B cell (primary cell): Measurements from ENCODE around the gene MARCHF10. TPM values are rescaled to one million over a fixed set of nuclear protein-coding genes. Genes with fewer than 3 reads are reported as not detected.

Source experiments
- ATAC-seq: fragments of 200-7000 bp; cut with Tn5 transposase; one replicate; pipeline ENCODE4 v1.10.0; 2021; ENCODE audit warnings: low read depth, mild to moderate bottlenecking, moderate number of reproducible peaks, moderate library complexity
- CTCF ChIA-PET: fragments of 350-600 bp; sonication (Branson Sonifier 250); formaldehyde crosslinking; loops from one replicate; lab custom pipeline; 2021; ENCODE audit warnings: antibody characterized with exemption, inconsistent platforms; lab: Charles Lee
- POLR2A ChIA-PET: fragments of 350-600 bp; sonication (Branson Sonifier 250); formaldehyde crosslinking; loops from one replicate; lab custom pipeline; 2021; ENCODE audit warnings: antibody characterized with exemption; lab: Charles Lee
- DNase-seq: peaks from one replicate; pipeline ENCODE4 v3.0.0; 2013
- H2AFZ ChIP-seq: 2 replicates; pipeline ENCODE4 v1.6.1; 2012; ENCODE audit warnings: mild to moderate bottlenecking, low read depth, low read length; ENCODE audit not compliant: insufficient read depth, poor library complexity, severe bottlenecking
- H3K27ac ChIP-seq, 2 donors: 1 replicate in 1 of 2; 2 replicates in 1 of 2; pipeline ENCODE4 v1.5.1; 2012 to 2013; ENCODE audit warnings: low read length in 2 of 2, mild to moderate bottlenecking in 2 of 2, moderate library complexity in 1 of 2
- H3K27me3 ChIP-seq, 4 experiments: fragments of 200-600 bp in 1 of 4; sonication (generic) in 1 of 4; replicated peaks in 1 of 4; 1 replicate in 2 of 4; 2 replicates in 2 of 4; pipeline versions ENCODE4 v1.6.1 to v1.7.0; 2013 to 2016; ENCODE audit warnings: low read length in 3 of 4, mild to moderate bottlenecking in 2 of 4, mixed read lengths in 1 of 4, moderate library complexity in 1 of 4; ENCODE audit not compliant: insufficient read depth in 4 of 4, control insufficient read depth in 3 of 4; ENCODE audit errors: control extremely low read depth in 1 of 4
- H3K36me3 ChIP-seq, 2 experiments: replicated peaks in 1 of 2; 1 replicate in 1 of 2; 2 replicates in 1 of 2; pipeline versions ENCODE4 v1.6.1 to v1.7.1; 2013; ENCODE audit warnings: low read length in 1 of 2; ENCODE audit not compliant: insufficient read depth in 2 of 2, control insufficient read depth in 1 of 2; ENCODE audit errors: control extremely low read depth in 1 of 2, extremely low read depth in 1 of 2
- H3K4me1 ChIP-seq, 2 donors: fragments of 200-600 bp in 1 of 2; sonication (generic) in 1 of 2; 1 replicate in 1 of 2; 2 replicates in 1 of 2; pipeline versions ENCODE4 v1.5.1 to v1.6.1; 2013 to 2017; ENCODE audit warnings: low read length in 2 of 2; ENCODE audit not compliant: control insufficient read depth in 2 of 2, insufficient read depth in 2 of 2
- H3K4me2 ChIP-seq: replicated peaks from 2 replicates; pipeline ENCODE3; 2012; ENCODE audit warnings: mild to moderate bottlenecking, low read depth, low read length; ENCODE audit not compliant: poor library complexity, severe bottlenecking
- H3K4me3 ChIP-seq, 5 experiments: fragments of 200-600 bp in 1 of 5; sonication (generic) in 1 of 5; 1 replicate in 3 of 5; 2 replicates in 2 of 5; pipeline versions ENCODE4 v1.5.1 to v1.7.0; 2011 to 2016; ENCODE audit warnings: low read length in 4 of 5, mild to moderate bottlenecking in 4 of 5, low read depth in 2 of 5, control low read depth in 1 of 5, moderate library complexity in 1 of 5; ENCODE audit not compliant: insufficient read depth in 1 of 5; ENCODE audit errors: control extremely low read depth in 1 of 5, extremely low read depth in 1 of 5
- H3K79me2 ChIP-seq: fragments of 200-600 bp; sonication (generic); one replicate; pipeline ENCODE4 v1.6.0; 2016; ENCODE audit warnings: low read length; ENCODE audit not compliant: control insufficient read depth, insufficient read depth
- H3K9ac ChIP-seq: fragments of 200-600 bp; sonication (generic); 2 replicates; pipeline ENCODE4 v1.6.1; 2017; ENCODE audit warnings: mild to moderate bottlenecking, low read length, moderate library complexity
- H3K9me3 ChIP-seq, 3 donors: one replicate each; pipeline versions ENCODE4 v1.6.1 to v1.7.1; 2013; ENCODE audit warnings: low read length in 2 of 3; ENCODE audit not compliant: control insufficient read depth in 2 of 3, insufficient read depth in 1 of 3; ENCODE audit errors: control extremely low read depth in 1 of 3
- H4K20me1 ChIP-seq: 2 replicates; pipeline ENCODE4 v1.6.0; 2012; ENCODE audit warnings: mild to moderate bottlenecking, low read length; ENCODE audit not compliant: insufficient read depth, control insufficient read depth, poor library complexity, severe bottlenecking
- H3K27ac Mint-ChIP-seq: one replicate; pipeline ENCODE4 v1.8.0; 2021; ENCODE audit warnings: mixed read lengths
- H3K27me3 Mint-ChIP-seq: one replicate; pipeline ENCODE4 v1.8.0; 2021; ENCODE audit warnings: mixed read lengths
- H3K4me1 Mint-ChIP-seq: one replicate; pipeline ENCODE4 v1.8.0; 2021; ENCODE audit warnings: mixed read lengths
- H3K4me3 Mint-ChIP-seq: one replicate; pipeline ENCODE4 v1.8.0; 2021; ENCODE audit warnings: mixed read lengths
- H3K9me3 Mint-ChIP-seq: one replicate; pipeline ENCODE4 v1.8.0; 2022; ENCODE audit warnings: mixed read lengths; ENCODE audit not compliant: insufficient read depth
- EZH2 ChIP-seq: IDR thresholded peaks from 2 replicates; pipeline ENCODE4 v1.6.1; 2012; ENCODE audit warnings: borderline replicate concordance, low read depth, mild to moderate bottlenecking, moderate library complexity, low read length; ENCODE audit not compliant: insufficient read depth, poor library complexity, severe bottlenecking
- WGBS: methylation state at CpG from one replicate; pipeline ENCODE4 v1.1.5; 2013; ENCODE audit warnings: missing lambda C conversion rate; ENCODE audit not compliant: insufficient coverage; 5-methylcytosine and 5-hydroxymethylcytosine counted together
- intact Hi-C: fragments of 100-400 bp; cut with micrococcal nuclease; formaldehyde crosslinking; loops from one replicate; pipeline ENCODE4 v1.10.0; 2022
- polyA plus RNA-seq: library from polyadenylated mRNA; depleted of rRNA; stranded (reverse); fragments of >200 nt; gene quantifications from 2 replicates; pipeline ENCODE4 v1.2.3, GENCODE V29; 2012
- total RNA-seq, 2 donors: library from RNA; stranded (reverse); fragments of 120-200 nt in 1 of 2; gene quantifications; 1 replicate in 1 of 2; 2 replicates in 1 of 2; pipeline versions ENCODE4 v1.2.3 to v1.2.4, GENCODE V29; 2013 to 2022
- TF ChIP-seq, protein P1 (sequence below): fragments of 200-600 bp; IDR thresholded peaks from one replicate; pipeline ENCODE4 v1.8.0; 2022; ENCODE audit warnings: antibody characterized with exemption, mild to moderate bottlenecking

The MARCHF10 gene
- total and polyA plus RNA-seq, 2 donors (not counting 1 experiment from before 2014, with no cell fraction given), result 0.24 TPM; not detected in 1

DNA sequence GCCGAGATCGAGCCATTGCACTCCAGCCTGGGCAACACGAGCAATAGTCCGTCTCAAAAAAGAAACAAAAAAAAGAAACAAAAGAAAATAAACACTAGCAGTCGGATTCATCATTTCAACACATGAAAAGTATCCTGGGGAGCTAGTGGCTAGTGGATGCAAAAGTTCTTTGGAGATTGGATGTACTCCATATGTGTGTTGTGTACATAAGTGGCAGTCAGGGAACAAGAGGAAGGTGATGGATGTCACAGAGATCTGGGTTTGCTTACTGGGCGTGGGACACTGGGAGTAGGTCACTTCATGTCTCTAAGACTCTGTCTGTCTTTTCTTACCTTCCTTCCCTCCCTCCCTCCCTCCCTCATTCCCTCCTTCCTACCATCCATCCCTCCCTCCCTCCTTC lies 145.3 kb downstream of the MARCHF10 start:
- Histone ChIP-seq H3K4me3 (no peak overlapping the region), H3K4me1 (no peaks in the 10 kb centered on the region), H3K79me2 (no peaks in the 10 kb centered on the region), H3K27ac (no peak overlapping the region), H3K27me3 (no peaks in the 10 kb centered on the region), H4K20me1 (no peaks in the 10 kb centered on the region), H3K9me3 (peaks cover 0 to 3% (median 0%) of the 10 kb centered on the region in 3 donors), H3K4me2 (no peak overlapping the region), H3K36me3 (no peaks in the 10 kb centered on the region), H2AFZ (no peak overlapping the region), H3K9ac (no peak overlapping the region)
- H3K27ac Mint-ChIP-seq, result no peak overlapping the region
- ChIA-PET CTCF (no interaction called here), POLR2A (no interaction called here)
- no peaks in the 10 kb centered on the region for H3K27me3 Mint-ChIP-seq
- intact Hi-C loops, result no loop called here
- DNase-seq (no peak), ATAC-seq (no peak)
- peaks cover 8% of the 10 kb centered on the region for H3K9me3 Mint-ChIP-seq
- no peak for TF ChIP-seq EZH2
- TF ChIP-seq, protein P1, sequence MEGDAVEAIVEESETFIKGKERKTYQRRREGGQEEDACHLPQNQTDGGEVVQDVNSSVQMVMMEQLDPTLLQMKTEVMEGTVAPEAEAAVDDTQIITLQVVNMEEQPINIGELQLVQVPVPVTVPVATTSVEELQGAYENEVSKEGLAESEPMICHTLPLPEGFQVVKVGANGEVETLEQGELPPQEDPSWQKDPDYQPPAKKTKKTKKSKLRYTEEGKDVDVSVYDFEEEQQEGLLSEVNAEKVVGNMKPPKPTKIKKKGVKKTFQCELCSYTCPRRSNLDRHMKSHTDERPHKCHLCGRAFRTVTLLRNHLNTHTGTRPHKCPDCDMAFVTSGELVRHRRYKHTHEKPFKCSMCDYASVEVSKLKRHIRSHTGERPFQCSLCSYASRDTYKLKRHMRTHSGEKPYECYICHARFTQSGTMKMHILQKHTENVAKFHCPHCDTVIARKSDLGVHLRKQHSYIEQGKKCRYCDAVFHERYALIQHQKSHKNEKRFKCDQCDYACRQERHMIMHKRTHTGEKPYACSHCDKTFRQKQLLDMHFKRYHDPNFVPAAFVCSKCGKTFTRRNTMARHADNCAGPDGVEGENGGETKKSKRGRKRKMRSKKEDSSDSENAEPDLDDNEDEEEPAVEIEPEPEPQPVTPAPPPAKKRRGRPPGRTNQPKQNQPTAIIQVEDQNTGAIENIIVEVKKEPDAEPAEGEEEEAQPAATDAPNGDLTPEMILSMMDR, result no peak
- WGBS, result 100% methylated on average over 4 of the region's 6 CpGs
- no peaks in the 10 kb centered on the region for H3K4me1 Mint-ChIP-seq
- no peak overlapping the region for H3K4me3 Mint-ChIP-seq

DNA sequence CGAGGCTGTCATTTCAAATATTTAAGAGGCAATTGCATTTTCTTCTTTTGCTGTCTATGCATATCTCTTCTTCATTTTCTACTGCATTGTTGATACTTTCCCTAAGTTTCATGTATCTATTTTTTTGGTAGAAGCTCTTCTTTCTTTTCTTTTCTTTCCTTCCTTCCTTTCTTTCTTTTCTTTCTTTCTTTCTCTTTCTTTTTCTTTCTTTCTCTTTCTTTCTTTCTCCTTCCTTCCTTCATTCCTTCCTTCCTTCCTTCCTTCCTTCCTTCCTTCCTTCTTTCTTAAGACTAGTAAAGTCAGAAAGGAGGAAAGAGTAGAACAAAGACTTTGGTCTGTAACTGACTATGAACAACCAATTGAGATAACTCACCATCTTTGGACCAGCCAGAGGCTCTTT lies 146.8 kb downstream of the MARCHF10 start:
- intact Hi-C loops, result no loop called here
- no peaks in the 10 kb centered on the region for H3K79me2 ChIP-seq
- H3K36me3 ChIP-seq, result no peaks in the 10 kb centered on the region
- peaks cover 8% of the 10 kb centered on the region for H3K9me3 Mint-ChIP-seq
- H3K9ac ChIP-seq, result no peak overlapping the region
- no peak for TF ChIP-seq EZH2
- TF ChIP-seq, protein P1, result no peak
- no peaks in the 10 kb centered on the region for H3K4me1 ChIP-seq
- H3K4me3 ChIP-seq, result no peak overlapping the region
- H3K9me3 ChIP-seq, result peaks cover 0 to 3% (median 0%) of the 10 kb centered on the region in 3 donors
- H3K27ac Mint-ChIP-seq, result no peak overlapping the region
- DNase-seq (no peak), ATAC-seq (no peak)
- no peaks in the 10 kb centered on the region for H4K20me1 ChIP-seq
- CTCF ChIA-PET, result no interaction called here
- H3K4me2 ChIP-seq, result no peak overlapping the region
- POLR2A ChIA-PET, result no interaction called here
- H3K4me3 Mint-ChIP-seq, result no peak overlapping the region
- H3K27ac ChIP-seq, result no peak overlapping the region
- H2AFZ ChIP-seq, result no peak overlapping the region
- no peaks in the 10 kb centered on the region for H3K27me3 Mint-ChIP-seq
- H3K27me3 ChIP-seq, result no peaks in the 10 kb centered on the region
- H3K4me1 Mint-ChIP-seq, result no peaks in the 10 kb centered on the region
- no CpG with 5 or more reads among the region's 1 CpG for WGBS
